Measurements from ENCODE around the gene TBC1D1.

Gene TBC1D1

GRCh38 chr4:38123555-38123954, 232.7 kb downstream of the TBC1D1 start:
- H3K9me2 ChIP-seq (replicated peaks; ENCODE audit: control insufficient read depth, low read length) = no peaks in the 10 kb centered on the region
- no peak overlapping the region for H3K27ac ChIP-seq (ENCODE audit: low read depth, low read length)
- no peaks in the 10 kb centered on the region for H3K9me3 ChIP-seq (ENCODE audit: control insufficient read depth, insufficient read depth, low read length)
- no peaks in the 10 kb centered on the region for H3F3A ChIP-seq (ENCODE audit: control insufficient read depth, insufficient read depth)
- H4K20me1 ChIP-seq (ENCODE audit: control insufficient read depth, insufficient read depth, low read depth, low read length) = no peaks in the 10 kb centered on the region
- peaks cover 87% of the 10 kb centered on the region for H3K36me3 ChIP-seq (ENCODE audit: control insufficient read depth, low read length)
- H3K79me2 ChIP-seq (ENCODE audit: control insufficient read depth, low read length) = no peaks in the 10 kb centered on the region
- no peaks in the 10 kb centered on the region for H3K27me3 ChIP-seq (ENCODE audit: control insufficient read depth, low read length)
- H3K4me1 ChIP-seq (ENCODE audit: control insufficient read depth, low read length) = 0 out of 2 replicates have a peak, but pooled peaks cover 1% of the 10 kb centered on the region
- H3K4me3 ChIP-seq (ENCODE audit: low read length) = no peak overlapping the region
- H3K4me2 ChIP-seq (ENCODE audit: low read length) = no peak overlapping the region
- TF ChIP-seq CTCF (IDR thresholded peaks at IDR 0.05; ENCODE audit: low read depth, low read length, poor library complexity, severe bottlenecking) = no peak
- TF ChIP-seq EZH2phosphoT487 (IDR thresholded peaks at IDR 0.05; ENCODE audit: borderline replicate concordance, low read length) = no peak

- H3K36me3 ChIP-seq (ENCODE audit: control insufficient read depth, low read length) = peaks cover 87% of the 10 kb centered on the region
Observed at GRCh38 chr4:38124961-38125360, 234.1 kb downstream of the TBC1D1 start.

GRCh38 chr4:38125816-38126215, 234.9 kb downstream of the TBC1D1 start:
- Histone ChIP-seq H3K79me2 (ENCODE audit: control insufficient read depth, low read length) (no peaks in the 10 kb centered on the region), H3K27me3 (ENCODE audit: control insufficient read depth, low read length) (no peaks in the 10 kb centered on the region), H3F3A (ENCODE audit: control insufficient read depth, insufficient read depth) (no peaks in the 10 kb centered on the region), H4K20me1 (ENCODE audit: control insufficient read depth, insufficient read depth, low read depth, low read length) (no peaks in the 10 kb centered on the region), H3K4me1 (ENCODE audit: control insufficient read depth, low read length) (0 out of 2 replicates have a peak, but pooled peaks cover 3% of the 10 kb centered on the region), H3K4me2 (ENCODE audit: low read length) (no peak overlapping the region), H3K4me3 (ENCODE audit: low read length) (no peak overlapping the region), H3K9me3 (ENCODE audit: control insufficient read depth, insufficient read depth, low read length) (no peaks in the 10 kb centered on the region), H3K9me2 (replicated peaks; ENCODE audit: control insufficient read depth, low read length) (no peaks in the 10 kb centered on the region), H3K27ac (ENCODE audit: low read depth, low read length) (no peak overlapping the region), H3K36me3 (ENCODE audit: control insufficient read depth, low read length) (peaks cover 87% of the 10 kb centered on the region)
- no peak for TF ChIP-seq EZH2phosphoT487 (IDR thresholded peaks at IDR 0.05; ENCODE audit: borderline replicate concordance, low read length)
- TF ChIP-seq CTCF (IDR thresholded peaks at IDR 0.05; ENCODE audit: low read depth, low read length, poor library complexity, severe bottlenecking) = no peak

More at GRCh38 chr4:38124961-38125360, 234.1 kb downstream of the TBC1D1 start:
- TF ChIP-seq CTCF (IDR thresholded peaks at IDR 0.05; ENCODE audit: low read depth, low read length, poor library complexity, severe bottlenecking) (no peak), EZH2phosphoT487 (IDR thresholded peaks at IDR 0.05; ENCODE audit: borderline replicate concordance, low read length) (no peak)
- 0 out of 2 replicates have a peak, but pooled peaks cover 3% of the 10 kb centered on the region for H3K4me1 ChIP-seq (ENCODE audit: control insufficient read depth, low read length)
- H3K27ac ChIP-seq (ENCODE audit: low read depth, low read length) = no peak overlapping the region
- H3F3A ChIP-seq (ENCODE audit: control insufficient read depth, insufficient read depth) = no peaks in the 10 kb centered on the region
- no peaks in the 10 kb centered on the region for H3K9me2 ChIP-seq (replicated peaks; ENCODE audit: control insufficient read depth, low read length)
- no peak overlapping the region for H3K4me2 ChIP-seq (ENCODE audit: low read length)
- no peaks in the 10 kb centered on the region for H3K9me3 ChIP-seq (ENCODE audit: control insufficient read depth, insufficient read depth, low read length)
- no peaks in the 10 kb centered on the region for H3K79me2 ChIP-seq (ENCODE audit: control insufficient read depth, low read length)
- no peaks in the 10 kb centered on the region for H3K27me3 ChIP-seq (ENCODE audit: control insufficient read depth, low read length)
- H3K4me3 ChIP-seq (ENCODE audit: low read length) = no peak overlapping the region
- no peaks in the 10 kb centered on the region for H4K20me1 ChIP-seq (ENCODE audit: control insufficient read depth, insufficient read depth, low read depth, low read length)

All from DOHH2 (cell line).